MM.1S (cell line): Measurements from ENCODE around the gene AGAP1.

Source experiments
- DNase-seq: peaks from one replicate; pipeline ENCODE4 v3.0.0-alpha.2; 2015
- H2AFZ ChIP-seq: fragments of 300-600 bp; sonication (generic); 2 replicates; pipeline ENCODE4 v1.6.0; 2016; ENCODE audit warnings: antibody characterized with exemption, low read length
- H3F3A ChIP-seq: fragments of 300-600 bp; sonication (generic); 2 replicates; pipeline ENCODE4 v1.6.1; 2016; ENCODE audit warnings: mild to moderate bottlenecking, antibody characterized with exemption, low read length, moderate library complexity, mixed read lengths; ENCODE audit not compliant: insufficient read depth
- H3K27ac ChIP-seq: fragments of 300-600 bp; sonication (generic); 2 replicates; pipeline ENCODE4 v1.5.1; 2016; ENCODE audit warnings: mild to moderate bottlenecking, low read length
- H3K27me3 ChIP-seq: fragments of 300-600 bp; sonication (generic); replicated peaks from 2 replicates; pipeline ENCODE4 v1.6.0; 2016; ENCODE audit warnings: low read length; ENCODE audit not compliant: insufficient read depth
- H3K36me3 ChIP-seq: fragments of 300-600 bp; sonication (generic); replicated peaks from 2 replicates; pipeline ENCODE4 v1.6.1; 2016; ENCODE audit warnings: mild to moderate bottlenecking, low read length, mixed read lengths; ENCODE audit not compliant: insufficient read depth
- H3K4me1 ChIP-seq: fragments of 300-600 bp; sonication (generic); 2 replicates; pipeline ENCODE4 v1.6.1; 2016; ENCODE audit warnings: low read length, mixed read lengths
- H3K4me2 ChIP-seq: fragments of 300-600 bp; sonication (generic); 2 replicates; pipeline ENCODE4 v1.6.0; 2016; ENCODE audit warnings: low read depth, low read length
- H3K4me3 ChIP-seq: fragments of 300-600 bp; sonication (generic); 2 replicates; pipeline ENCODE4 v1.5.1; 2016; ENCODE audit warnings: low read length, mixed read lengths
- H3K79me2 ChIP-seq: fragments of 300-600 bp; sonication (generic); 2 replicates; pipeline ENCODE4 v1.6.1; 2016; ENCODE audit warnings: mixed run types, low read length, mixed read lengths
- H3K9ac ChIP-seq: fragments of 300-600 bp; sonication (generic); 2 replicates; pipeline ENCODE4 v1.6.1; 2016; ENCODE audit warnings: low read length, mixed read lengths
- H3K9me2 ChIP-seq: fragments of 300-600 bp; sonication (generic); replicated peaks from 2 replicates; pipeline ENCODE4 v1.6.1; 2016; ENCODE audit warnings: mild to moderate bottlenecking, low read length, mixed read lengths; ENCODE audit not compliant: insufficient read depth
- H3K9me3 ChIP-seq: fragments of 300-600 bp; sonication (generic); replicated peaks from 2 replicates; pipeline ENCODE4 v1.6.1; 2016; ENCODE audit warnings: mild to moderate bottlenecking, low read length, mixed read lengths; ENCODE audit not compliant: insufficient read depth
- H4K20me1 ChIP-seq: fragments of 300-600 bp; sonication (generic); 2 replicates; pipeline ENCODE4 v1.6.1; 2016; ENCODE audit warnings: mild to moderate bottlenecking, low read length, moderate library complexity, mixed read lengths; ENCODE audit not compliant: insufficient read depth
- CTCF ChIP-seq: fragments of 300-600 bp; sonication (generic); IDR thresholded peaks from 2 replicates; pipeline ENCODE4 v1.5.1; 2016; ENCODE audit warnings: antibody characterized with exemption, low read length, mixed read lengths
- EZH2 ChIP-seq: fragments of 300-600 bp; sonication (generic); optimal IDR thresholded peaks from 2 replicates; pipeline ENCODE3; 2017; ENCODE audit warnings: low read depth, mild to moderate bottlenecking, antibody characterized with exemption, low read length, mixed read lengths
- EZH2phosphoT487 ChIP-seq: fragments of 300-600 bp; sonication (generic); IDR thresholded peaks from 2 replicates; pipeline ENCODE4 v1.6.1; 2018; ENCODE audit warnings: antibody characterized with exemption, low read length

The AGAP1 gene

GRCh38 chr2:235561450-235561849 lies 67.6 kb downstream of the AGAP1 start:
- Histone ChIP-seq H3K79me2 (peaks cover 100% of the 10 kb centered on the region), H4K20me1 (no peaks in the 10 kb centered on the region; the same call in 1 of the 2 replicates)
- TF ChIP-seq EZH2 (no peak), EZH2phosphoT487 (no peak), CTCF (no peak)

DNA sequence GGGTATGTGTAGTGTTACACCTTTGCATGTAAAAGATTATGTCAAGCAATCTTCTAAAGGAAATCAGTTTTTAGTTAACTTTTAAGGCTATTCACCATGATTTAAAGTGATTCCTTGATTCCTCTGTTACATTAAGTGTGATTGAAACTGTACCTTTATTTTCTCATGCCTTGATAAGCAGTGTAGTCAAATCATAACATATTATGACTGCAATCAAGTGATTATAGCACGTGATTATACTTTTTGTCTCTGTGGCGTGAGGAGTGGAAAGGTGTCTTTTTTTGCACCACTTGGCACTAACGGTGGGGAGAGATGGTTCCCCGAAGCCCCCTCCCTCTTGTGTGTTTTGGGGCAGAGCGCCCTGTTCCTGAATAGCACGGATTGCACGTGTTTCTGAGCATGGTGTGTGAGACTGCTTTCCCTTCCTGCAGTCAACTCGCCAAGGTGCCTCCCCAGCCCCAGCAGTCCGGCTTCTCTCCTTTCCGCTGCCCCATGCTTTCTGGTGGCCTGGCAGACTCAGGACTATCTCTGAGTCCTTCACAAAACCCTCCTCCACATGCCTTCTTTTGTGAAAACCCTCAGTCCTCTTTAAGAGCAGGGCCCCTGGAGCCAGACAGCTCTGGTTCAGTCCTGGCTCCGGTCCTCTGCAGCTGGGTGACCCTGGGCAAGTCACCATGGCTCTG lies 68.4 kb downstream of the AGAP1 start:
- Histone ChIP-seq H3K4me3 (no peak overlapping the region), H3K27ac (no peak overlapping the region), H3K27me3 (no peaks in the 10 kb centered on the region), H3K36me3 (no peaks in the 10 kb centered on the region), H3K9ac (no peak overlapping the region), H3F3A (no peaks in the 10 kb centered on the region), H3K4me1 (0 out of 2 replicates have a peak, but pooled peaks cover 13% of the 10 kb centered on the region), H2AFZ (no peak overlapping the region), H3K9me3 (no peaks in the 10 kb centered on the region), H3K4me2 (no peak overlapping the region), H3K79me2 (peaks cover 100% of the 10 kb centered on the region), H3K9me2 (no peaks in the 10 kb centered on the region), H4K20me1 (no peaks in the 10 kb centered on the region; the same call in 1 of the 2 replicates)
- DNase-seq: no peak
- no peak for TF ChIP-seq CTCF
- no peak for TF ChIP-seq EZH2phosphoT487
- no peak for TF ChIP-seq EZH2

More at GRCh38 chr2:235561450-235561849, 67.6 kb downstream of the AGAP1 start:
- Histone ChIP-seq H3K4me2 (no peak overlapping the region), H3K4me1 (0 out of 2 replicates have a peak, but pooled peaks cover 13% of the 10 kb centered on the region), H3F3A (no peaks in the 10 kb centered on the region), H3K27me3 (no peaks in the 10 kb centered on the region), H3K27ac (no peak overlapping the region), H3K9ac (no peak overlapping the region), H2AFZ (no peak overlapping the region), H3K9me3 (no peaks in the 10 kb centered on the region), H3K4me3 (no peak overlapping the region), H3K9me2 (no peaks in the 10 kb centered on the region), H3K36me3 (no peaks in the 10 kb centered on the region)
- DNase-seq: no peak

DNA sequence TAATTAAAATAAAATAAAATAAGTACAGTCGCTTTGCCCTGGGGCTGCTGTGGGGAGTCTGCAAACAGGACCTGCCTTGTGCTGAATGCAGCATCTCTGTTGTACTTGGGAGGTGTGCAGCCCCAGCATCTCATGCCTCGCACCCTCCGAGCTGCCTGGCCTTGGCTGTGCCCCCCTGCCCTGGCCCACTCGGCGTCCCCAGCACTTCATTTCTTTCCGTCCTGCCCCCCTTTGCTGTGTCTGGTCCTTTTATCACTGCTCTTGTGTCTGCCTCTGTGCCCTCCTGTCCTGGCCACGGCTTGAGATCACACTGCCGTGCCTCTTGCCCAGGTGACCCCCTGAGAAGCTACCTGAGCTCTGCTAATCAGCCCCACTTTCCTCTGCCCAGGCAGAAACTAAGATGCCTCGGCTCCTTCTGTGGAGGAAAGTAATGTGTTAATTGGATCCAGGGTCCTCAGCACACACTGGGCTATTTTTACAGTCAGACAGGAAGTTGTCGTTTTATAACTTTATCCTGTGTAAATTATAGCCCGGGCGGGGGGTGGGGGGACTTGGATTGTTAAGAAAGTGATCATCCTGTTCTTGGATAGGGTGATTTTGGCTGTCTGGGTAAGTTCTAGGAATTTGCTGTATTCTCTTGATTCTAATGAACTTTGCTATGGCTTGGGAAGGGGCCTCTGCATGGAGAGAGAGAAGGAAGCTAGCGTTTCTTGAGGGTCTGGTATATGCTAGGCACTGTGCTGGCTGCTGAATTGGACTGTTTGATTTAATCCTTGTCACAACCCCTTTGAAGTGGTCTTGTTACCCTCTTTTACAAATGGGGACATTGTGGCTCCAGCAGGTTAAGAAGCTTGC lies 69.4 kb downstream of the AGAP1 start:
- TF ChIP-seq EZH2 (no peak), EZH2phosphoT487 (no peak), CTCF (no peak)
- Histone ChIP-seq H2AFZ (no peak overlapping the region), H3K9me2 (no peaks in the 10 kb centered on the region), H3F3A (no peaks in the 10 kb centered on the region), H3K79me2 (peaks cover 99% of the 10 kb centered on the region), H3K9ac (no peak overlapping the region), H3K4me1 (0 out of 2 replicates have a peak, but pooled peaks cover 13% of the 10 kb centered on the region), H3K4me3 (no peak overlapping the region), H3K9me3 (no peaks in the 10 kb centered on the region), H3K36me3 (no peaks in the 10 kb centered on the region), H3K27ac (no peak overlapping the region), H4K20me1 (no peaks in the 10 kb centered on the region; the same call in 1 of the 2 replicates), H3K4me2 (no peak overlapping the region), H3K27me3 (no peaks in the 10 kb centered on the region)
- no peak for DNase-seq
